H9 (cell line): ENCODE results near the gene EHD1. TPM values are rescaled to one million over a fixed set of nuclear protein-coding genes. Genes with fewer than 3 reads are reported as not detected.

Experiments
- DNase-seq: peaks from one replicate; pipeline ENCODE4 v3.0.0-alpha.2; 2017
- H2AFZ ChIP-seq: one replicate; pipeline ENCODE4 v1.6.1; 2013; ENCODE audit warnings: mild to moderate bottlenecking, low read length, control low read depth, moderate library complexity
- H2AK5ac ChIP-seq: 2 replicates; pipeline ENCODE4 v1.6.1; 2013; ENCODE audit warnings: low read length, control low read depth, mixed read lengths; ENCODE audit not compliant: insufficient read length
- H2BK120ac ChIP-seq: one replicate; pipeline ENCODE4 v1.6.1; 2013; ENCODE audit warnings: low read depth, mild to moderate bottlenecking, low read length, control low read depth, inconsistent platforms; ENCODE audit not compliant: poor library complexity, severe bottlenecking
- H2BK12ac ChIP-seq: 2 replicates; pipeline ENCODE4 v1.6.1; 2013; ENCODE audit warnings: low read length, control low read depth, mixed read lengths, low read depth; ENCODE audit not compliant: insufficient read length
- H2BK15ac ChIP-seq: 2 replicates; pipeline ENCODE4 v1.6.1; 2013; ENCODE audit warnings: low read depth, low read length, control low read depth
- H2BK20ac ChIP-seq: one replicate; pipeline ENCODE4 v1.6.1; 2013; ENCODE audit warnings: low read depth, mild to moderate bottlenecking, low read length, control low read depth, inconsistent platforms; ENCODE audit not compliant: poor library complexity, severe bottlenecking
- H2BK5ac ChIP-seq: 2 replicates; pipeline ENCODE4 v1.6.1; 2013; ENCODE audit warnings: low read length, control low read depth, mixed read lengths; ENCODE audit not compliant: insufficient read length
- H3K14ac ChIP-seq: 2 replicates; pipeline ENCODE4 v1.6.1; 2013; ENCODE audit warnings: low read length, control low read depth; ENCODE audit not compliant: insufficient read depth
- H3K18ac ChIP-seq: 2 replicates; pipeline ENCODE4 v1.6.1; 2013; ENCODE audit warnings: low read depth, mild to moderate bottlenecking, mixed read lengths, low read length, control low read depth; ENCODE audit not compliant: insufficient read length
- H3K23ac ChIP-seq: 2 replicates; pipeline ENCODE4 v1.6.1; 2013; ENCODE audit warnings: low read length, control low read depth, mixed read lengths, low read depth; ENCODE audit not compliant: insufficient read length
- H3K23me2 ChIP-seq: 2 replicates; pipeline ENCODE4 v1.6.1; 2013; ENCODE audit warnings: low read depth, mild to moderate bottlenecking, mixed read lengths, low read length, control low read depth; ENCODE audit not compliant: insufficient read length, poor library complexity, severe bottlenecking
- H3K27ac ChIP-seq: 2 replicates; pipeline ENCODE4 v1.5.1; 2013; ENCODE audit warnings: low read length, control low read depth, mixed read lengths, low read depth; ENCODE audit not compliant: insufficient read length
- H3K27me3 ChIP-seq: 2 replicates; pipeline ENCODE4 v1.6.1; 2013; ENCODE audit warnings: low read length, control low read depth, inconsistent platforms; ENCODE audit not compliant: insufficient read depth
- H3K4ac ChIP-seq: 2 replicates; pipeline ENCODE4 v1.6.1; 2013; ENCODE audit warnings: low read depth, mild to moderate bottlenecking, control low read depth, inconsistent platforms, low read length, moderate library complexity
- H3K4me1 ChIP-seq: 2 replicates; pipeline ENCODE4 v1.6.1; 2013; ENCODE audit warnings: low read length, control low read depth, inconsistent platforms; ENCODE audit not compliant: insufficient read depth
- H3K4me2 ChIP-seq: 2 replicates; pipeline ENCODE4 v1.6.1; 2013; ENCODE audit warnings: low read length, control low read depth, mixed read lengths; ENCODE audit not compliant: insufficient read length, insufficient read depth
- H3K56ac ChIP-seq: 2 replicates; pipeline ENCODE4 v1.6.1; 2013; ENCODE audit warnings: low read depth, mild to moderate bottlenecking, mixed read lengths, low read length, control low read depth; ENCODE audit not compliant: insufficient read length
- H3K79me1 ChIP-seq: 2 replicates; pipeline ENCODE4 v1.6.1; 2013; ENCODE audit warnings: low read depth, mild to moderate bottlenecking, moderate library complexity, low read length, control low read depth, inconsistent platforms; ENCODE audit not compliant: insufficient read depth, poor library complexity, severe bottlenecking
- H3K79me2 ChIP-seq: 2 replicates; pipeline ENCODE4 v1.6.1; 2013; ENCODE audit warnings: low read length, control low read depth, inconsistent platforms; ENCODE audit not compliant: insufficient read depth
- H3K9ac ChIP-seq: 2 replicates; pipeline ENCODE4 v1.6.1; 2013; ENCODE audit warnings: low read length, control low read depth, mixed read lengths; ENCODE audit not compliant: insufficient read length; ENCODE audit errors: extremely low read depth
- H3K9me3 ChIP-seq: one replicate; pipeline ENCODE4 v1.6.1; 2013; ENCODE audit warnings: low read depth, low read length, inconsistent platforms; ENCODE audit not compliant: control insufficient read depth
- H3T11ph ChIP-seq: one replicate; pipeline ENCODE4 v1.6.1; 2013; ENCODE audit warnings: mild to moderate bottlenecking, low read length, control low read depth, inconsistent platforms
- H4K20me1 ChIP-seq: one replicate; pipeline ENCODE4 v1.6.1; 2013; ENCODE audit not compliant: control insufficient read depth, insufficient read length, insufficient read depth
- H4K5ac ChIP-seq: 2 replicates; pipeline ENCODE4 v1.6.1; 2013; ENCODE audit warnings: low read depth, mild to moderate bottlenecking, mixed read lengths, low read length, control low read depth; ENCODE audit not compliant: insufficient read length
- H4K8ac ChIP-seq: replicated peaks from 2 replicates; pipeline ENCODE4 v1.6.1; 2013; ENCODE audit warnings: low read length, control low read depth, mixed read lengths, low read depth; ENCODE audit not compliant: insufficient read length
- H4K91ac ChIP-seq: 2 replicates; pipeline ENCODE4 v1.6.1; 2013; ENCODE audit warnings: low read depth, mild to moderate bottlenecking, moderate library complexity, mixed read lengths, low read length, control low read depth; ENCODE audit not compliant: insufficient read length
- H3K27ac Mint-ChIP-seq, 3 experiments: 2 replicates in 2 of 3; 3 replicates in 1 of 3; pipeline ENCODE4 v1.8.0; 2020 to 2021; ENCODE audit warnings: mixed read lengths in 3 of 3, mild to moderate bottlenecking in 1 of 3, moderate library complexity in 1 of 3
- H3K27me3 Mint-ChIP-seq: 2 replicates; pipeline ENCODE4 v1.8.0; 2021; ENCODE audit warnings: low read depth, mild to moderate bottlenecking, moderate library complexity, mixed read lengths
- H3K36me3 Mint-ChIP-seq, 3 experiments: 2 replicates in 2 of 3; 3 replicates in 1 of 3; pipeline ENCODE4 v1.8.0; 2020 to 2021; ENCODE audit warnings: low read depth in 3 of 3, mixed read lengths in 3 of 3; ENCODE audit not compliant: insufficient read depth in 1 of 3
- H3K4me1 Mint-ChIP-seq, 2 experiments: 2 replicates each; pipeline ENCODE4 v1.8.0; 2020; ENCODE audit warnings: mixed read lengths in 2 of 2
- H3K4me3 Mint-ChIP-seq, 2 experiments: 2 replicates in 1 of 2; 3 replicates in 1 of 2; pipeline ENCODE4 v1.8.0; 2020 to 2021; ENCODE audit warnings: mild to moderate bottlenecking in 2 of 2, mixed read lengths in 2 of 2, moderate library complexity in 1 of 2
- H3K9me3 Mint-ChIP-seq, 2 experiments: 2 replicates in 1 of 2; 3 replicates in 1 of 2; pipeline ENCODE4 v1.8.0; 2020; ENCODE audit warnings: mild to moderate bottlenecking in 2 of 2, mixed read lengths in 2 of 2, moderate library complexity in 1 of 2
- CTCF ChIP-seq: fragments of 200-600 bp; sonication (generic); conservative IDR thresholded peaks from 3 replicates; pipeline ENCODE4 v1.8.0; 2021; ENCODE audit warnings: antibody characterized with exemption, mild to moderate bottlenecking
- WGBS: extraction: QIAGEN DNeasy Blood & Tissue Kit; methylation state at CpG from one replicate; pipeline ENCODE4 v1.1.7; 2013; ENCODE audit warnings: missing lambda C conversion rate, low lambda C conversion rate, mixed read lengths; ENCODE audit not compliant: insufficient read length; ENCODE audit errors: extremely low coverage; 5-methylcytosine and 5-hydroxymethylcytosine counted together
- total RNA-seq: library from RNA; stranded (reverse); gene quantifications from 2 replicates; pipeline ENCODE4 v1.2.1, GENCODE V29; 2021

Gene EHD1
- total RNA-seq, 1 experiment from 2014 or later = 31.0 TPM

GRCh38 chr11:64813826-64814225 lies 64.6 kb downstream of the EHD1 start:
- no peak overlapping the region for H4K91ac ChIP-seq
- H3K4me1 Mint-ChIP-seq = peaks cover 6 to 7% of the 10 kb centered on the region in 2 experiments; a peak in 3 of 4 replicates
- H3K23me2 ChIP-seq = peaks cover 15% of the 10 kb centered on the region
- H3K79me1 ChIP-seq = no peaks in the 10 kb centered on the region
- H3K4ac ChIP-seq = no peak overlapping the region
- H3K56ac ChIP-seq = no peak overlapping the region
- no CpG with 5 or more reads among the region's 5 CpGs for WGBS
- H3K9ac ChIP-seq = no peak overlapping the region
- H2AFZ ChIP-seq = no peak overlapping the region
- no peak overlapping the region for H3T11ph ChIP-seq
- no peaks in the 10 kb centered on the region; the same call in 1 of the 2 replicates for H3K27me3 Mint-ChIP-seq
- H4K5ac ChIP-seq = no peak overlapping the region
- H2BK5ac ChIP-seq = no peak overlapping the region
- H3K23ac ChIP-seq = no peak overlapping the region
- H3K4me2 ChIP-seq = no peak overlapping the region
- no peak overlapping the region for H3K18ac ChIP-seq
- H3K14ac ChIP-seq = no peak overlapping the region
- no peak overlapping the region for H2BK120ac ChIP-seq
- H2BK20ac ChIP-seq = no peak overlapping the region
- H3K36me3 Mint-ChIP-seq = peaks cover 0 to 2% (median 0%) of the 10 kb centered on the region in 3 experiments; a peak in 1 of 7 replicates
- peak overlapping the region in 1 of 3 experiments; percentile 20; a peak in 1 of 7 replicates for H3K27ac Mint-ChIP-seq
- H2BK15ac ChIP-seq = no peak overlapping the region
- no peaks in the 10 kb centered on the region for H3K27me3 ChIP-seq
- H3K4me3 Mint-ChIP-seq = no peak overlapping the region; a peak in 1 of 5 replicates
- H2BK12ac ChIP-seq = no peak overlapping the region
- DNase-seq = no peak
- H4K20me1 ChIP-seq = no peaks in the 10 kb centered on the region
- no peak for TF ChIP-seq CTCF
- H3K9me3 Mint-ChIP-seq = no peaks in the 10 kb centered on the region; a peak in 1 of 5 replicates
- no peaks in the 10 kb centered on the region for H3K9me3 ChIP-seq
- H4K8ac ChIP-seq = no peak overlapping the region
- no peak overlapping the region for H3K27ac ChIP-seq
- no peaks in the 10 kb centered on the region for H3K79me2 ChIP-seq
- H3K4me1 ChIP-seq = no peaks in the 10 kb centered on the region
- no peak overlapping the region for H2AK5ac ChIP-seq
